GM23338 (cell line): ENCODE data around the gene MET. TPM values are rescaled to one million over a fixed set of nuclear protein-coding genes. Genes with fewer than 3 reads are reported as not detected.

Experiments
- ATAC-seq: fragments of 200-7000 bp; cut with Tn5 transposase; 3 replicates; pipeline ENCODE4 v1.9.1; 2020
- DNase-seq: peaks from one replicate; pipeline ENCODE4 v3.0.0-alpha.2; 2015; ENCODE audit warnings: low spot score
- H2AFZ ChIP-seq: fragments of 200-600 bp; sonication (generic); 2 replicates; pipeline ENCODE4 v1.8.0; 2016; ENCODE audit warnings: antibody characterized with exemption, mild to moderate bottlenecking, moderate library complexity
- H3F3A ChIP-seq: fragments of 200-600 bp; sonication (generic); replicated peaks from 2 replicates; pipeline ENCODE4 v1.8.0; 2017; ENCODE audit warnings: antibody characterized with exemption, mixed run types, low read depth
- H3K27ac ChIP-seq: fragments of 200-600 bp; sonication (generic); 2 replicates; pipeline ENCODE4 v1.6.1; 2016; ENCODE audit warnings: low read depth
- H3K27me3 ChIP-seq: fragments of 200-600 bp; sonication (generic); 2 replicates; pipeline ENCODE4 v1.8.0; 2016; ENCODE audit warnings: mild to moderate bottlenecking, mixed run types, moderate library complexity; ENCODE audit not compliant: insufficient read depth
- H3K36me3 ChIP-seq: fragments of 200-600 bp; sonication (generic); 2 replicates; pipeline ENCODE4 v1.8.0; 2016; ENCODE audit warnings: mild to moderate bottlenecking; ENCODE audit not compliant: insufficient read depth
- H3K4me1 ChIP-seq: fragments of 200-600 bp; sonication (generic); 2 replicates; pipeline ENCODE4 v1.8.0; 2016; ENCODE audit warnings: mild to moderate bottlenecking, moderate library complexity; ENCODE audit not compliant: insufficient read depth
- H3K4me2 ChIP-seq: fragments of 200-600 bp; sonication (generic); 2 replicates; pipeline ENCODE4 v1.7.1; 2017; ENCODE audit warnings: mixed run types
- H3K4me3 ChIP-seq: fragments of 200-600 bp; sonication (generic); 2 replicates; pipeline ENCODE4 v1.6.1; 2016; ENCODE audit warnings: mixed run types
- H3K79me2 ChIP-seq: fragments of 200-600 bp; sonication (generic); replicated peaks from 2 replicates; pipeline ENCODE4 v1.8.0; 2017; ENCODE audit warnings: mild to moderate bottlenecking; ENCODE audit not compliant: insufficient read depth
- H3K9me2 ChIP-seq: fragments of 200-600 bp; sonication (generic); 2 replicates; pipeline ENCODE4 v1.8.0; 2017; ENCODE audit not compliant: insufficient read depth
- H4K20me1 ChIP-seq: fragments of 200-600 bp; sonication (generic); replicated peaks from 2 replicates; pipeline ENCODE4 v1.8.0; 2017; ENCODE audit warnings: mild to moderate bottlenecking; ENCODE audit not compliant: insufficient read depth
- H3K27ac Mint-ChIP-seq: 2 replicates; pipeline ENCODE4 v1.8.0; 2020; ENCODE audit warnings: inconsistent platforms, mild to moderate bottlenecking, moderate library complexity, mixed read lengths
- H3K27me3 Mint-ChIP-seq: 3 replicates; pipeline ENCODE4 v1.8.0; 2022; ENCODE audit warnings: low read depth, mild to moderate bottlenecking, moderate library complexity, mixed read lengths, inconsistent platforms; ENCODE audit not compliant: insufficient read depth, poor library complexity
- H3K36me3 Mint-ChIP-seq: 3 replicates; pipeline ENCODE4 v1.8.0; 2021; ENCODE audit warnings: low read depth, mild to moderate bottlenecking, inconsistent platforms, moderate library complexity, mixed read lengths
- H3K4me1 Mint-ChIP-seq: 3 replicates; pipeline ENCODE4 v1.8.0; 2020; ENCODE audit warnings: mild to moderate bottlenecking, inconsistent platforms, mixed read lengths
- H3K4me3 Mint-ChIP-seq: 3 replicates; pipeline ENCODE4 v1.8.0; 2021; ENCODE audit warnings: moderate library complexity, mild to moderate bottlenecking, inconsistent platforms, mixed read lengths
- H3K9me3 Mint-ChIP-seq: 3 replicates; pipeline ENCODE4 v1.8.0; 2020; ENCODE audit warnings: moderate library complexity, mild to moderate bottlenecking, inconsistent platforms, mixed read lengths
- CREB1 ChIP-seq: fragments of 250-450 bp; sonication (Bioruptor Pico); IDR thresholded peaks from 2 replicates; pipeline ENCODE4 v1.5.0; 2020; ENCODE audit warnings: low read depth, mild to moderate bottlenecking, moderate library complexity
- EZH2 ChIP-seq: fragments of 200-600 bp; sonication (generic); IDR thresholded peaks from one replicate; pipeline ENCODE4 v1.8.0; 2017; ENCODE audit warnings: antibody characterized with exemption, mild to moderate bottlenecking, low read depth; ENCODE audit not compliant: unreplicated experiment
- EZH2phosphoT487 ChIP-seq: fragments of 200-600 bp; sonication (generic); IDR thresholded peaks from one replicate; pipeline ENCODE4 v1.8.1; 2018; ENCODE audit warnings: antibody characterized with exemption; ENCODE audit not compliant: unreplicated experiment
- JUNB ChIP-seq: IDR thresholded peaks from one replicate; pipeline ENCODE4 v1.6.1; 2016; ENCODE audit warnings: antibody characterized with exemption; ENCODE audit not compliant: unreplicated experiment
- NANOG ChIP-seq: IDR thresholded peaks from 2 replicates; pipeline ENCODE4 v1.6.1; 2016; ENCODE audit warnings: antibody characterized with exemption, borderline replicate concordance
- POLR2AphosphoS5 ChIP-seq: IDR thresholded peaks from 2 replicates; pipeline ENCODE4 v1.6.1; 2016; ENCODE audit warnings: antibody characterized with exemption, low read depth
- REST ChIP-seq: IDR thresholded peaks from one replicate; pipeline ENCODE4 v1.6.1; 2018; ENCODE audit warnings: antibody characterized with exemption; ENCODE audit not compliant: unreplicated experiment
- STAT1 ChIP-seq: IDR thresholded peaks from one replicate; pipeline ENCODE4 v1.6.1; 2016; ENCODE audit warnings: antibody characterized with exemption; ENCODE audit not compliant: unreplicated experiment
- ZNF114 ChIP-seq: fragments of 250-450 bp; sonication (Bioruptor Pico); IDR thresholded peaks from 2 replicates; pipeline ENCODE4 v1.5.0; 2020; ENCODE audit warnings: mild to moderate bottlenecking, moderate library complexity
- ZNF331 ChIP-seq: fragments of 250-450 bp; sonication (Bioruptor Pico); IDR thresholded peaks from 2 replicates; pipeline ENCODE4 v1.5.0; 2020; ENCODE audit warnings: low read depth, mild to moderate bottlenecking, moderate library complexity
- polyA plus RNA-seq: library from polyadenylated mRNA; unstranded; fragments of >200 nt; fragmentation: Nextera tagmentation; extraction: Ambion mirVana; gene quantifications from 2 replicates; pipeline ENCODE4 v1.2.1, GENCODE V29; 2016
- total RNA-seq: library from RNA; depleted of rRNA; stranded (reverse); fragments of >200 nt; shearing (Covaris generic); gene quantifications from 2 replicates; pipeline ENCODE4 v1.2.3, GENCODE V29; 2014
- TF ChIP-seq, protein P1 (sequence below): fragments of 250-450 bp; sonication (Bioruptor Pico); IDR thresholded peaks from 2 replicates; pipeline ENCODE4 v1.5.0; 2020; ENCODE audit warnings: mild to moderate bottlenecking, moderate library complexity
- TF ChIP-seq, protein P2 (sequence below): IDR thresholded peaks from 2 replicates; pipeline ENCODE4 v1.6.1; 2016; ENCODE audit warnings: antibody characterized with exemption
- TF ChIP-seq, protein P3 (sequence below), 2 experiments: fragments of 200-600 bp in 1 of 2; sonication (generic) in 1 of 2; conservative IDR thresholded peaks; 2 replicates each; pipeline versions ENCODE4 v1.5.1 to v1.6.1; 2016 to 2017; ENCODE audit warnings: antibody characterized with exemption in 2 of 2, low read depth in 2 of 2, mild to moderate bottlenecking in 2 of 2, moderate library complexity in 1 of 2

MET gene
- total and polyA plus RNA-seq, 2 experiments from 2014 or later, result 4.8 to 23.1 TPM

GRCh38 chr7:116843378-116843777, 171.4 kb downstream of the MET start:
- H3K4me2 ChIP-seq, result no peak overlapping the region

More at GRCh38 chr7:116843378-116843777, 171.4 kb downstream of the MET start:
- no peaks in the 10 kb centered on the region for H4K20me1 ChIP-seq
- Mint-ChIP-seq H3K27me3 (no peaks in the 10 kb centered on the region), H3K4me1 (no peaks in the 10 kb centered on the region; the same call in 1 of the 3 replicates), H3K36me3 (no peaks in the 10 kb centered on the region), H3K9me3 (no peaks in the 10 kb centered on the region), H3K4me3 (no peak overlapping the region), H3K27ac (no peak overlapping the region)
- no peak overlapping the region for H3K27ac ChIP-seq
- H3F3A ChIP-seq, result no peaks in the 10 kb centered on the region
- no peaks in the 10 kb centered on the region for H3K9me2 ChIP-seq
- no peaks in the 10 kb centered on the region for H3K36me3 ChIP-seq
- H3K79me2 ChIP-seq, result no peaks in the 10 kb centered on the region
- no peaks in the 10 kb centered on the region; the same call in 1 of the 2 replicates for H3K4me1 ChIP-seq
- no peak for ATAC-seq
- TF ChIP-seq EZH2, result no peak
- TF ChIP-seq, protein P1, sequence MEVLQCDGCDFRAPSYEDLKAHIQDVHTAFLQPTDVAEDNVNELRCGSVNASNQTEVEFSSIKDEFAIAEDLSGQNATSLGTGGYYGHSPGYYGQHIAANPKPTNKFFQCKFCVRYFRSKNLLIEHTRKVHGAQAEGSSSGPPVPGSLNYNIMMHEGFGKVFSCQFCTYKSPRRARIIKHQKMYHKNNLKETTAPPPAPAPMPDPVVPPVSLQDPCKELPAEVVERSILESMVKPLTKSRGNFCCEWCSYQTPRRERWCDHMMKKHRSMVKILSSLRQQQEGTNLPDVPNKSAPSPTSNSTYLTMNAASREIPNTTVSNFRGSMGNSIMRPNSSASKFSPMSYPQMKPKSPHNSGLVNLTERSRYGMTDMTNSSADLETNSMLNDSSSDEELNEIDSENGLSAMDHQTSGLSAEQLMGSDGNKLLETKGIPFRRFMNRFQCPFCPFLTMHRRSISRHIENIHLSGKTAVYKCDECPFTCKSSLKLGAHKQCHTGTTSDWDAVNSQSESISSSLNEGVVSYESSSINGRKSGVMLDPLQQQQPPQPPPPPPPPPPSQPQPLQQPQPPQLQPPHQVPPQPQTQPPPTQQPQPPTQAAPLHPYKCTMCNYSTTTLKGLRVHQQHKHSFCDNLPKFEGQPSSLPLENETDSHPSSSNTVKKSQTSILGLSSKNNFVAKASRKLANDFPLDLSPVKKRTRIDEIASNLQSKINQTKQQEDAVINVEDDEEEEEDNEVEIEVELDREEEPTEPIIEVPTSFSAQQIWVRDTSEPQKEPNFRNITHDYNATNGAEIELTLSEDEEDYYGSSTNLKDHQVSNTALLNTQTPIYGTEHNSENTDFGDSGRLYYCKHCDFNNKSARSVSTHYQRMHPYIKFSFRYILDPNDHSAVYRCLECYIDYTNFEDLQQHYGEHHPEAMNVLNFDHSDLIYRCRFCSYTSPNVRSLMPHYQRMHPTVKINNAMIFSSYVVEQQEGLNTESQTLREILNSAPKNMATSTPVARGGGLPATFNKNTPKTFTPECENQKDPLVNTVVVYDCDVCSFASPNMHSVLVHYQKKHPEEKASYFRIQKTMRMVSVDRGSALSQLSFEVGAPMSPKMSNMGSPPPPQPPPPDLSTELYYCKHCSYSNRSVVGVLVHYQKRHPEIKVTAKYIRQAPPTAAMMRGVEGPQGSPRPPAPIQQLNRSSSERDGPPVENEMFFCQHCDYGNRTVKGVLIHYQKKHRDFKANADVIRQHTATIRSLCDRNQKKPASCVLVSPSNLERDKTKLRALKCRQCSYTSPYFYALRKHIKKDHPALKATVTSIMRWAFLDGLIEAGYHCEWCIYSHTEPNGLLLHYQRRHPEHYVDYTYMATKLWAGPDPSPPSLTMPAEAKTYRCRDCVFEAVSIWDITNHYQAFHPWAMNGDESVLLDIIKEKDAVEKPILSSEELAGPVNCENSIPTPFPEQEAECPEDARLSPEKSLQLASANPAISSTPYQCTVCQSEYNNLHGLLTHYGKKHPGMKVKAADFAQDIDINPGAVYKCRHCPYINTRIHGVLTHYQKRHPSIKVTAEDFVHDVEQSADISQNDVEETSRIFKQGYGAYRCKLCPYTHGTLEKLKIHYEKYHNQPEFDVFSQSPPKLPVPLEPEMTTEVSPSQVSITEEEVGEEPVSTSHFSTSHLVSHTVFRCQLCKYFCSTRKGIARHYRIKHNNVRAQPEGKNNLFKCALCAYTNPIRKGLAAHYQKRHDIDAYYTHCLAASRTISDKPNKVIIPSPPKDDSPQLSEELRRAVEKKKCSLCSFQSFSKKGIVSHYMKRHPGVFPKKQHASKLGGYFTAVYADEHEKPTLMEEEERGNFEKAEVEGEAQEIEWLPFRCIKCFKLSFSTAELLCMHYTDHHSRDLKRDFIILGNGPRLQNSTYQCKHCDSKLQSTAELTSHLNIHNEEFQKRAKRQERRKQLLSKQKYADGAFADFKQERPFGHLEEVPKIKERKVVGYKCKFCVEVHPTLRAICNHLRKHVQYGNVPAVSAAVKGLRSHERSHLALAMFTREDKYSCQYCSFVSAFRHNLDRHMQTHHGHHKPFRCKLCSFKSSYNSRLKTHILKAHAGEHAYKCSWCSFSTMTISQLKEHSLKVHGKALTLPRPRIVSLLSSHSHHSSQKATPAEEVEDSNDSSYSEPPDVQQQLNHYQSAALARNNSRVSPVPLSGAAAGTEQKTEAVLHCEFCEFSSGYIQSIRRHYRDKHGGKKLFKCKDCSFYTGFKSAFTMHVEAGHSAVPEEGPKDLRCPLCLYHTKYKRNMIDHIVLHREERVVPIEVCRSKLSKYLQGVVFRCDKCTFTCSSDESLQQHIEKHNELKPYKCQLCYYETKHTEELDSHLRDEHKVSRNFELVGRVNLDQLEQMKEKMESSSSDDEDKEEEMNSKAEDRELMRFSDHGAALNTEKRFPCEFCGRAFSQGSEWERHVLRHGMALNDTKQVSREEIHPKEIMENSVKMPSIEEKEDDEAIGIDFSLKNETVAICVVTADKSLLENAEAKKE (CRISPR knock-in tag), result no peak
- no peak for TF ChIP-seq ZNF331
- TF ChIP-seq JUNB, result no peak
- TF ChIP-seq ZNF114 (CRISPR knock-in tag), result no peak
- TF ChIP-seq EZH2phosphoT487, result no peak
- no peak for TF ChIP-seq POLR2AphosphoS5
- TF ChIP-seq CREB1, result no peak
- TF ChIP-seq STAT1, result no peak
- no peak for TF ChIP-seq REST
- no peak for TF ChIP-seq NANOG
- TF ChIP-seq, protein P2, sequence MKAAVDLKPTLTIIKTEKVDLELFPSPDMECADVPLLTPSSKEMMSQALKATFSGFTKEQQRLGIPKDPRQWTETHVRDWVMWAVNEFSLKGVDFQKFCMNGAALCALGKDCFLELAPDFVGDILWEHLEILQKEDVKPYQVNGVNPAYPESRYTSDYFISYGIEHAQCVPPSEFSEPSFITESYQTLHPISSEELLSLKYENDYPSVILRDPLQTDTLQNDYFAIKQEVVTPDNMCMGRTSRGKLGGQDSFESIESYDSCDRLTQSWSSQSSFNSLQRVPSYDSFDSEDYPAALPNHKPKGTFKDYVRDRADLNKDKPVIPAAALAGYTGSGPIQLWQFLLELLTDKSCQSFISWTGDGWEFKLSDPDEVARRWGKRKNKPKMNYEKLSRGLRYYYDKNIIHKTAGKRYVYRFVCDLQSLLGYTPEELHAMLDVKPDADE, result no peak
- TF ChIP-seq, protein P3, sequence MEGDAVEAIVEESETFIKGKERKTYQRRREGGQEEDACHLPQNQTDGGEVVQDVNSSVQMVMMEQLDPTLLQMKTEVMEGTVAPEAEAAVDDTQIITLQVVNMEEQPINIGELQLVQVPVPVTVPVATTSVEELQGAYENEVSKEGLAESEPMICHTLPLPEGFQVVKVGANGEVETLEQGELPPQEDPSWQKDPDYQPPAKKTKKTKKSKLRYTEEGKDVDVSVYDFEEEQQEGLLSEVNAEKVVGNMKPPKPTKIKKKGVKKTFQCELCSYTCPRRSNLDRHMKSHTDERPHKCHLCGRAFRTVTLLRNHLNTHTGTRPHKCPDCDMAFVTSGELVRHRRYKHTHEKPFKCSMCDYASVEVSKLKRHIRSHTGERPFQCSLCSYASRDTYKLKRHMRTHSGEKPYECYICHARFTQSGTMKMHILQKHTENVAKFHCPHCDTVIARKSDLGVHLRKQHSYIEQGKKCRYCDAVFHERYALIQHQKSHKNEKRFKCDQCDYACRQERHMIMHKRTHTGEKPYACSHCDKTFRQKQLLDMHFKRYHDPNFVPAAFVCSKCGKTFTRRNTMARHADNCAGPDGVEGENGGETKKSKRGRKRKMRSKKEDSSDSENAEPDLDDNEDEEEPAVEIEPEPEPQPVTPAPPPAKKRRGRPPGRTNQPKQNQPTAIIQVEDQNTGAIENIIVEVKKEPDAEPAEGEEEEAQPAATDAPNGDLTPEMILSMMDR (conservative IDR thresholded peaks at IDR 0.05; ENCODE audit: low read depth in 2 of 2), result no peak
- H2AFZ ChIP-seq, result peak overlapping the region; percentile 60; the same call in 1 of the 2 replicates
- H3K27me3 ChIP-seq, result no peaks in the 10 kb centered on the region
- DNase-seq, result no peak
- H3K4me3 ChIP-seq, result no peak overlapping the region
